ENCODE results near the gene ITLN2.

DNA sequence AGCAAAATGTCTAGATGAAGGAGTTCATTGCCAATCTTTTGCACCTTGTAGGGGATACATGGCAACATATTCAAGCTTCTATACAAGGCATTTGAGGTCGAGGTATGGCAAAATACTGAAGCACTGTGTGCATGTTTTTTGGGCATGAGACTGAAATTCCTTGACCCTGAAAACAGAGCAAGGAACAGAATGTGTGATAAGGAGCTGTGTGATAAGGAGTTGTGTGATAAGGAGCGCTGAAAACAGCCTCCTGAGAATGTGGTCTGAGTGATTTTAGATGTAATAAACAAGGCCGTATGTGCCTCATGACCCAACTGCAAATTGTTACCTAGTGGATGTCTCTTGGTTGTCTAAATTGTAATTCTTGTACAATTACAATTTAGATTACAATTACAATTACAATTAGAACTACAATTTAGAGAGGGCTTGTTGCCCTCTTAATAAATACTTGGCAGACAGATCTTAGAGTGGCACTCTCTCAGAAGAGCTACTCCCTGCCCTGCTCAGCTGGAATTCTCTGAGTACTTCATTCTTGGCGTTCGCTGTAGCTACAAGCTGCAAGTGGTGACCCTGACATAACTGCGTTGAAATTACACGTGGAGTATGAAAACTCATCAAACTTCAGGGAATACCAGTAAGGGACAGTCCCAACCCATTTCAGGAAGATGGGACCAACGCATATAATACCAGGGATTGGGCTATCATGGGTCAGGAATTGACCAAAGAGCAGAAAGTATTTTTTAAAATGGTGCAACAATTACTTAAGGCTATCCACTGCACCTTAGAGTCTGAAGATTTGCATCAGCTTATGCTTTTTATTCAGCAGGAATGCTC lies 49.6 kb downstream of the ITLN2 start:
- TF ChIP-seq POLR2A (IDR thresholded peaks at IDR 0.05) = peak in 1 of 4 donors; percentile 11
- no peak for TF ChIP-seq EP300 (IDR thresholded peaks at IDR 0.05)
- TF ChIP-seq, protein P1, sequence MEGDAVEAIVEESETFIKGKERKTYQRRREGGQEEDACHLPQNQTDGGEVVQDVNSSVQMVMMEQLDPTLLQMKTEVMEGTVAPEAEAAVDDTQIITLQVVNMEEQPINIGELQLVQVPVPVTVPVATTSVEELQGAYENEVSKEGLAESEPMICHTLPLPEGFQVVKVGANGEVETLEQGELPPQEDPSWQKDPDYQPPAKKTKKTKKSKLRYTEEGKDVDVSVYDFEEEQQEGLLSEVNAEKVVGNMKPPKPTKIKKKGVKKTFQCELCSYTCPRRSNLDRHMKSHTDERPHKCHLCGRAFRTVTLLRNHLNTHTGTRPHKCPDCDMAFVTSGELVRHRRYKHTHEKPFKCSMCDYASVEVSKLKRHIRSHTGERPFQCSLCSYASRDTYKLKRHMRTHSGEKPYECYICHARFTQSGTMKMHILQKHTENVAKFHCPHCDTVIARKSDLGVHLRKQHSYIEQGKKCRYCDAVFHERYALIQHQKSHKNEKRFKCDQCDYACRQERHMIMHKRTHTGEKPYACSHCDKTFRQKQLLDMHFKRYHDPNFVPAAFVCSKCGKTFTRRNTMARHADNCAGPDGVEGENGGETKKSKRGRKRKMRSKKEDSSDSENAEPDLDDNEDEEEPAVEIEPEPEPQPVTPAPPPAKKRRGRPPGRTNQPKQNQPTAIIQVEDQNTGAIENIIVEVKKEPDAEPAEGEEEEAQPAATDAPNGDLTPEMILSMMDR (IDR thresholded peaks at IDR 0.05) = no peak

All from upper lobe of left lung (tissue), 4 donors.